Measurements from ENCODE around the gene TBC1D9B. TPM values are rescaled to one million over a fixed set of nuclear protein-coding genes. Genes with fewer than 3 reads are reported as not detected.
A peak's percentile ranks its signal among the peaks of the same experiment; 100 is the strongest.

Gene TBC1D9B
- total and polyA plus RNA-seq, 2 experiments from 2014 or later: 77.0 to 97.3 TPM

DNA sequence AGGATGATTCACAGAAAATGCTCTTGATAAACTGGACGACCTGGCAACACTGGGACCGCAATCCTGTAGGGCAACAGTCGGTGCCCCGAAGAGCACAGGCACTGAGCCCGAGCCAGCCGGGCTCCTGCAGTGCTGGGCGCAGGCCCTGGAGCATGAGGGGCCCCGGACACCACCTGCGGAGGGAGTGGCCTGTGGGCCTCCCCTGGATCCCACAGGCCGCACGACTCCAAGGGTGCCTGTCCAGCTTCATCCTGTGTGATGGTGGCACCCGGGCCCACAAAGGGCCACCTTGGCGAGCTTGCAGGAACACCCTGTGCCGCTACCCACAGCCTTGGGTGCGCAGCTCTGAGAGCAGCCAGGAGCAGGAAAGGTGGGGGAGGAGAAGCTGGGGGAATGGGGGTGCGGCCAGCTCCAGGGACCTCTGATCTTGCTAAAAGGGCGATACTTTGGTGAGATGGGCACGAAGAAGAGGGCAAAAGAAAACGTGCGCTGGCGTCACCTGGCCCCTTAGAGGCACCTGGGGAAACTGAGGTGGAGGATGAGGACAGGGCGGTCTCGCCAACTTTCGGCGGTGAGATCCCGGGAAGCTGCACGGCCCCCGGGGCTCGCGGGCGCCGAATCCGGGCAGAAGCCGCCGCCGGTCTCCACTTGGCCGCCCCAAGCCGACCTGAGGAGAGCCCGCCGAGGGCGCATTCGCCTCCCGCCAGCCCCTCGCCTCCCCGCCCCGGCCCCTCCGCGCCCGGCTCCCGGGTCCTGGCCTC lies 722 bp downstream of the TBC1D9B start:
- peak; percentile 33 for DNase-seq (ENCODE audit: low spot score)
- H3K79me2 ChIP-seq: peaks cover 27% of the 10 kb centered on the region
- 36% methylated on average over 26 of the region's 50 CpGs for WGBS (ENCODE audit: low lambda C conversion rate, missing lambda C conversion rate)

DNA sequence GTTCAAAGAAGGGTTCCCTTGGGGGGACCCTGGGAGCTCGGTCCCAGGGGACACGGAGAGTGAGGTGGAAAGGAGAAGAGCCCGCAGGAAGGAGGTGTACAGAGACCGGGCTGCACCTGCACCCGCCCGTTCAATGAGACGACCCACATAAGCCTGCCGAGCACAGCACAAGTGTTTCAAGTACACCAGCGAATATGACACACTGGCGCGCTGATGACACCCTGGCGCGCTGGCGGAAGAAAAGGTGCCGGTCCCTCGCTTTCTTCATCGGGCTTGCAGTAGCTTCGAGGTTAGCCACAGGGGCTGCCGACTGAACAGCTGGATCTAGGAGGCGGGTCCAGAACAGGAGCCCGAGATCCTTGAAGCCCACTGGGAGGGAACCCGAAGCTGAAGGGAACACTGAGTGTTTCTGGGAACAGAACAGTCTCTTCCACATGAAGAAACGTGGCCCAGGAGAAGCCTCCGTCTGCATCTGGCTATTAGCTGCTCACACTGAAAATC lies 1.4 kb downstream of the TBC1D9B start:
- Histone ChIP-seq H3K36me3 (replicated peaks; ENCODE audit: insufficient read depth, low read depth) (no peaks in the 10 kb centered on the region), H3K9me2 (replicated peaks; ENCODE audit: insufficient read depth) (no peaks in the 10 kb centered on the region), H3K79me2 (peaks cover 27% of the 10 kb centered on the region), H3K4me3 (no peak overlapping the region), H2AFZ (no peak overlapping the region), H3K27ac (no peak overlapping the region), H3K4me2 (peak overlapping the region; percentile 89), H4K20me1 (ENCODE audit: insufficient read depth, poor library complexity, severe bottlenecking) (no peaks in the 10 kb centered on the region), H3K27me3 (no peaks in the 10 kb centered on the region), H3K4me1 (ENCODE audit: insufficient read depth) (peaks cover 14% of the 10 kb centered on the region), H3K9me3 (ENCODE audit: low read depth) (no peaks in the 10 kb centered on the region)
- WGBS (ENCODE audit: low lambda C conversion rate, missing lambda C conversion rate): 93% methylated on average over 24 of the region's 24 CpGs
- DNase-seq (ENCODE audit: low spot score): no peak
- TF ChIP-seq, protein P1, sequence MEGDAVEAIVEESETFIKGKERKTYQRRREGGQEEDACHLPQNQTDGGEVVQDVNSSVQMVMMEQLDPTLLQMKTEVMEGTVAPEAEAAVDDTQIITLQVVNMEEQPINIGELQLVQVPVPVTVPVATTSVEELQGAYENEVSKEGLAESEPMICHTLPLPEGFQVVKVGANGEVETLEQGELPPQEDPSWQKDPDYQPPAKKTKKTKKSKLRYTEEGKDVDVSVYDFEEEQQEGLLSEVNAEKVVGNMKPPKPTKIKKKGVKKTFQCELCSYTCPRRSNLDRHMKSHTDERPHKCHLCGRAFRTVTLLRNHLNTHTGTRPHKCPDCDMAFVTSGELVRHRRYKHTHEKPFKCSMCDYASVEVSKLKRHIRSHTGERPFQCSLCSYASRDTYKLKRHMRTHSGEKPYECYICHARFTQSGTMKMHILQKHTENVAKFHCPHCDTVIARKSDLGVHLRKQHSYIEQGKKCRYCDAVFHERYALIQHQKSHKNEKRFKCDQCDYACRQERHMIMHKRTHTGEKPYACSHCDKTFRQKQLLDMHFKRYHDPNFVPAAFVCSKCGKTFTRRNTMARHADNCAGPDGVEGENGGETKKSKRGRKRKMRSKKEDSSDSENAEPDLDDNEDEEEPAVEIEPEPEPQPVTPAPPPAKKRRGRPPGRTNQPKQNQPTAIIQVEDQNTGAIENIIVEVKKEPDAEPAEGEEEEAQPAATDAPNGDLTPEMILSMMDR (IDR thresholded peaks at IDR 0.05; ENCODE audit: poor library complexity): no peak
- TF ChIP-seq EZH2phosphoT487 (IDR thresholded peaks at IDR 0.05; ENCODE audit: low read depth, severe bottlenecking, unreplicated experiment): no peak
- TF ChIP-seq EZH2 (IDR thresholded peaks at IDR 0.05; ENCODE audit: borderline replicate concordance): no peak

More for the DNA sequence above, 722 bp downstream of the TBC1D9B start:
- peaks cover 14% of the 10 kb centered on the region for H3K4me1 ChIP-seq (ENCODE audit: insufficient read depth)
- no peaks in the 10 kb centered on the region for H3K36me3 ChIP-seq (replicated peaks; ENCODE audit: insufficient read depth, low read depth)
- H3K9me3 ChIP-seq (ENCODE audit: low read depth): no peaks in the 10 kb centered on the region
- no peaks in the 10 kb centered on the region for H4K20me1 ChIP-seq (ENCODE audit: insufficient read depth, poor library complexity, severe bottlenecking)
- H2AFZ ChIP-seq: peak overlapping the region; percentile 81
- peak overlapping the region; percentile 75 for H3K4me3 ChIP-seq
- TF ChIP-seq, protein P1 (IDR thresholded peaks at IDR 0.05; ENCODE audit: poor library complexity): no peak
- TF ChIP-seq EZH2phosphoT487 (IDR thresholded peaks at IDR 0.05; ENCODE audit: low read depth, severe bottlenecking, unreplicated experiment): no peak
- TF ChIP-seq EZH2 (IDR thresholded peaks at IDR 0.05; ENCODE audit: borderline replicate concordance): no peak
- no peaks in the 10 kb centered on the region for H3K27me3 ChIP-seq
- no peaks in the 10 kb centered on the region for H3K9me2 ChIP-seq (replicated peaks; ENCODE audit: insufficient read depth)
- H3K27ac ChIP-seq: peak overlapping the region; percentile 69
- peak overlapping the region; percentile 89 for H3K4me2 ChIP-seq

DNA sequence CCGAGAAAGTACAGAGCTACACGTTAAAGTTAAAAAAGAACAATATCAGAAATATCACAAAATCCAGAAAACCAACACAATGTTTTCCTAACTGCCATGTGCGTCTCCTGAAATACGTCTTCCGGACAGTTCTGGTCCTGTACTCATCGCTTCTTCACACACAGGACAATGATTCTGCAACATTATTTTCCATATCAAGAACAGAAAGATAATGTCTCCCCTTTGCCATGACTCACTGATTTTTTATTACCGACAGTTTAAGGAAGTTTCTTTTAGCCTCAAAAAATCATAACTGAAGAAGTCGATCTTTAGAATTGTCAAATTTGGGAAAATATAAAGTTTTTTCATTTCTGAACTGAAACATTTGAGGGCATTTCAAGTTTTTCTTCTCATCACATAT lies 2.5 kb downstream of the TBC1D9B start:
- no peaks in the 10 kb centered on the region for H3K27me3 ChIP-seq
- H3K36me3 ChIP-seq (replicated peaks; ENCODE audit: insufficient read depth, low read depth): no peaks in the 10 kb centered on the region
- peaks cover 27% of the 10 kb centered on the region for H3K79me2 ChIP-seq

More for the DNA sequence above, 2.5 kb downstream of the TBC1D9B start:
- H3K27ac ChIP-seq: no peak overlapping the region
- no peak overlapping the region for H3K4me2 ChIP-seq
- no peak for DNase-seq (ENCODE audit: low spot score)
- no peaks in the 10 kb centered on the region for H3K9me3 ChIP-seq (ENCODE audit: low read depth)
- no peak overlapping the region for H3K4me3 ChIP-seq
- H4K20me1 ChIP-seq (ENCODE audit: insufficient read depth, poor library complexity, severe bottlenecking): no peaks in the 10 kb centered on the region
- peaks cover 14% of the 10 kb centered on the region for H3K4me1 ChIP-seq (ENCODE audit: insufficient read depth)
- no peak overlapping the region for H2AFZ ChIP-seq
- TF ChIP-seq EZH2 (IDR thresholded peaks at IDR 0.05; ENCODE audit: borderline replicate concordance) (no peak), EZH2phosphoT487 (IDR thresholded peaks at IDR 0.05; ENCODE audit: low read depth, severe bottlenecking, unreplicated experiment) (no peak)
- TF ChIP-seq, protein P1 (IDR thresholded peaks at IDR 0.05; ENCODE audit: poor library complexity): no peak
- no peaks in the 10 kb centered on the region for H3K9me2 ChIP-seq (replicated peaks; ENCODE audit: insufficient read depth)
- WGBS (ENCODE audit: low lambda C conversion rate, missing lambda C conversion rate): 96% methylated on average over 8 of the region's 8 CpGs

Data from hepatocyte (in vitro differentiated cells).